Type B pancreatic cell (in vitro differentiated cells): ENCODE measurements around the gene KRT7. TPM values are rescaled to one million over a fixed set of nuclear protein-coding genes. Genes with fewer than 3 reads are reported as not detected.

Source experiments
- DNase-seq: peaks from one replicate; pipeline ENCODE4 v3.0.0; 2021; ENCODE audit warnings: mixed read lengths; ENCODE audit not compliant: unreplicated experiment; ENCODE audit errors: extremely low spot score
- H3K27ac Mint-ChIP-seq: 2 replicates; pipeline ENCODE4 v1.8.0; 2021; ENCODE audit warnings: mild to moderate bottlenecking, mixed read lengths
- H3K27me3 Mint-ChIP-seq: 2 replicates; pipeline ENCODE4 v1.8.0; 2021; ENCODE audit warnings: mixed read lengths
- H3K36me3 Mint-ChIP-seq: 2 replicates; pipeline ENCODE4 v1.8.0; 2021; ENCODE audit warnings: mixed read lengths
- H3K4me1 Mint-ChIP-seq: one replicate; pipeline ENCODE4 v1.8.0; 2021; ENCODE audit warnings: mixed read lengths; ENCODE audit not compliant: unreplicated experiment
- H3K4me3 Mint-ChIP-seq: 2 replicates; pipeline ENCODE4 v1.8.0; 2021; ENCODE audit warnings: mild to moderate bottlenecking, mixed read lengths
- H3K9me3 Mint-ChIP-seq: 2 replicates; pipeline ENCODE4 v1.8.0; 2021; ENCODE audit warnings: mixed read lengths
- CTCF ChIP-seq: fragments of 200-600 bp; sonication (generic); conservative IDR thresholded peaks from 2 replicates; pipeline ENCODE4 v1.5.0; 2021; ENCODE audit warnings: antibody characterized with exemption, mild to moderate bottlenecking
- total RNA-seq: library from RNA; stranded (reverse); gene quantifications from 2 replicates; pipeline ENCODE4 v1.2.1, GENCODE V29; 2021; ENCODE audit warnings: low replicate concordance

Gene KRT7
- total RNA-seq, 1 donor from 2014 or later = 125 TPM

GRCh38 chr12:52245259-52245961 lies 12.4 kb downstream of the KRT7 start:
- DNase-seq = no peak
- Mint-ChIP-seq H3K36me3 (peaks cover 7% of the 10 kb centered on the region), H3K4me1 (peaks cover 45% of the 10 kb centered on the region), H3K9me3 (no peaks in the 10 kb centered on the region), H3K4me3 (no peak overlapping the region), H3K27ac (peak overlapping the region; percentile 81), H3K27me3 (peaks cover 22% of the 10 kb centered on the region)
- TF ChIP-seq CTCF = no peak

GRCh38 chr12:52245962-52246569 lies 13.0 kb downstream of the KRT7 start:
- Mint-ChIP-seq H3K27me3 (peaks cover 27% of the 10 kb centered on the region), H3K4me3 (no peak overlapping the region), H3K27ac (peak overlapping the region; percentile 81), H3K9me3 (no peaks in the 10 kb centered on the region), H3K36me3 (peaks cover 7% of the 10 kb centered on the region), H3K4me1 (peaks cover 45% of the 10 kb centered on the region)
- DNase-seq = no peak
- TF ChIP-seq CTCF = no peak

GRCh38 chr12:52246720-52247621 lies 13.9 kb downstream of the KRT7 start:
- peak overlapping the region; percentile 46 for H3K4me3 Mint-ChIP-seq
- peaks cover 7% of the 10 kb centered on the region for H3K36me3 Mint-ChIP-seq
- TF ChIP-seq CTCF = no peak
- peak overlapping the region; percentile 86 for H3K27ac Mint-ChIP-seq
- peaks cover 36% of the 10 kb centered on the region for H3K27me3 Mint-ChIP-seq
- DNase-seq = no peak
- peaks cover 45% of the 10 kb centered on the region for H3K4me1 Mint-ChIP-seq
- H3K9me3 Mint-ChIP-seq = no peaks in the 10 kb centered on the region

GRCh38 chr12:52247622-52248540 lies 14.8 kb downstream of the KRT7 start:
- Mint-ChIP-seq H3K4me1 (peaks cover 45% of the 10 kb centered on the region), H3K9me3 (no peaks in the 10 kb centered on the region), H3K27ac (peak overlapping the region; percentile 86), H3K27me3 (peaks cover 42% of the 10 kb centered on the region), H3K36me3 (peaks cover 7% of the 10 kb centered on the region), H3K4me3 (peak overlapping the region; percentile 46)
- TF ChIP-seq CTCF = no peak
- DNase-seq = no peak
